GM12801 (cell line): ENCODE measurements around the gene PRKG1.

Experiments
- TF ChIP-seq, protein P1 (sequence below): IDR thresholded peaks from one replicate; pipeline ENCODE4 v1.5.1; 2011; ENCODE audit warnings: control low read depth; ENCODE audit not compliant: insufficient read length; ENCODE audit errors: extremely low read depth

Gene PRKG1

DNA sequence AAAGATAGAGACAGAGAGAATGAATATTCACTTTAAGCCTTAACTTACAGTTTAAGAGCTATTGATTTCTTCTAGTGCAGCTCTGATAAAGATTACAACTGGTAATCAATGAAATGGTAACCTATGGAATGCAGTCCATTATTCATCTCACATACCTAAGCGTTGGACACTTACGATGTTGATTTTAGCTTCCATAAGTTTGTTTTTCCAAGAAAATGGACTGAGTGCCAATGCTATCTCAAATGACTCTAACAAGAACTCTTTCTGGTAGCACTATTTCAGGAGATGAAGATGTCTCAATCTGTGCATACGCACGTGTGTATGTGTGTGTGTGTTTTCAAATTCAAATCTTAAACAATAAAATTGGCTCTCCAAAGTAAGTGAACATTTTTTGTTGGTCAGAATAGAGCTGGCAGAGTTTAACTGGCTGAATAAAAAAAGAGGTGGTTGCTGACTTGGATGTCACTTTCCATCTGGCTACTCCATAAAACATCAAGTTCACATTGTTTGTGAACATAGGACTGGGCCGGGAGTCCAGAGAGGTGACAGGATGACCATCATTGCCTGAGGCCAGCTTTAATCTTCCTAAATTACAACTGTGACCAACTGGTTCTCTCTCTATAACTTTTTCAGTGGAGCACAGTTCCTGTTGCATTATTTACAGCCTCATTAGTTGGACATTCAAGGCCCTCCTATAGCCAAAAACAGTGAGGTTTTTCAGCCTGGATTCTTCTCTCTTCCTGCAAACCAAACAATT lies 732.0 kb downstream of the PRKG1 start:
- TF ChIP-seq, protein P1, sequence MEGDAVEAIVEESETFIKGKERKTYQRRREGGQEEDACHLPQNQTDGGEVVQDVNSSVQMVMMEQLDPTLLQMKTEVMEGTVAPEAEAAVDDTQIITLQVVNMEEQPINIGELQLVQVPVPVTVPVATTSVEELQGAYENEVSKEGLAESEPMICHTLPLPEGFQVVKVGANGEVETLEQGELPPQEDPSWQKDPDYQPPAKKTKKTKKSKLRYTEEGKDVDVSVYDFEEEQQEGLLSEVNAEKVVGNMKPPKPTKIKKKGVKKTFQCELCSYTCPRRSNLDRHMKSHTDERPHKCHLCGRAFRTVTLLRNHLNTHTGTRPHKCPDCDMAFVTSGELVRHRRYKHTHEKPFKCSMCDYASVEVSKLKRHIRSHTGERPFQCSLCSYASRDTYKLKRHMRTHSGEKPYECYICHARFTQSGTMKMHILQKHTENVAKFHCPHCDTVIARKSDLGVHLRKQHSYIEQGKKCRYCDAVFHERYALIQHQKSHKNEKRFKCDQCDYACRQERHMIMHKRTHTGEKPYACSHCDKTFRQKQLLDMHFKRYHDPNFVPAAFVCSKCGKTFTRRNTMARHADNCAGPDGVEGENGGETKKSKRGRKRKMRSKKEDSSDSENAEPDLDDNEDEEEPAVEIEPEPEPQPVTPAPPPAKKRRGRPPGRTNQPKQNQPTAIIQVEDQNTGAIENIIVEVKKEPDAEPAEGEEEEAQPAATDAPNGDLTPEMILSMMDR, result no peak

DNA sequence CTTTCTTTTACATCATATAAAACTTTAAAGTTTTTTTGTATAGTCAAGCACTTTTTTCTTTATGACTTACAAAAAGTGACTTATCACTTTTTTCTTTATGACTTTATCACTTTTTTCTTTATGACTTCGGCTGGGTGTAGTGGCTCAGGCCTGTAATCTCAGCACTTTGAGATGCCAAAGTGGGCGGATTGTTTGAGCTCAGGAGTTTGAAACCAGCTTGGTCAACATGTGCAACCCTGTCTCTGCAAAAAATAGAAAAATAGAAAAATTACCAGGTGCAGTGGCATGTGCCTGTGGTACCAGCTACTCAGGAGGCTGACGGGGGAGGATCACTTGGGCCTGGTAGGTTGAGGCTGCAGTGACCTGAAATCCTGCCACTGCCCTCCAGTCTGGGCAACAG lies 733.9 kb downstream of the PRKG1 start:
- TF ChIP-seq, protein P1, result no peak

DNA sequence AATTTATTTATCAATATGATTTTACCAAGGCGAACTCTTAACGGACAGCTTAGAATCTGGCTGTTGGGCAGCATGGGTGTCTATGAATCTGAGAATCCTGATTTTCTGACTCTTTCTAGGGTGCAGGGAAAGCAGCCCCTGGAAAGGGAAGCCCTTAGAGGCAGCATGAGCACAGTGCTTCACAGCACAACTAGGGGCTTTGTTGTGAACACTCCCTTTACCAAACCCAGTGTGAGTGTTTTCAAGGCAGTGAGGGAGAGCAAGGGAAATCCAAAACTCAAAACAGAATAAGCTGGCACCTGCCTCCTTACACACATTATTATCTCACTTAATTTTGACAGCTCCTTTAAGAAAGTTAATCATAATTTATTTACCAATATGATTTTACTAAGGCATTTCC lies 741.4 kb downstream of the PRKG1 start:
- TF ChIP-seq, protein P1, result no peak

DNA sequence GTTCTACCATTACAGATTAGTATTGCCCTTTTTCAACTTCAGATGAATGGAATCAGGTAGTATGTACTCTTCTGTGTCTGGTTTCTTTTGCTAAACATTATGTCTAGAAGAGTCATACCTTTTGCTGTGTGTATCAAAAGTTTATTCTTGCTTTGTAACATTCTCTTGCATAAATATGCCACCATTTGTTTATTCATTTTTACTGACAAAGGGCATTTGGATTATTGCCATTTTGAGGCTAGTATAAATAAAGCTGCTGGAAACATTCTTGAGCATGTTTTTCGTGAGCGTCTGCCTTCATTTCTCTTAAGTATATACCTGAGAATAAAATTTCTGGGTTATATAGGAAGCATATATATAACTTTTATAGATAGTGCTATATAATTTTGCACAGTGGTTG lies 746.8 kb downstream of the PRKG1 start:
- TF ChIP-seq, protein P1, result no peak

DNA sequence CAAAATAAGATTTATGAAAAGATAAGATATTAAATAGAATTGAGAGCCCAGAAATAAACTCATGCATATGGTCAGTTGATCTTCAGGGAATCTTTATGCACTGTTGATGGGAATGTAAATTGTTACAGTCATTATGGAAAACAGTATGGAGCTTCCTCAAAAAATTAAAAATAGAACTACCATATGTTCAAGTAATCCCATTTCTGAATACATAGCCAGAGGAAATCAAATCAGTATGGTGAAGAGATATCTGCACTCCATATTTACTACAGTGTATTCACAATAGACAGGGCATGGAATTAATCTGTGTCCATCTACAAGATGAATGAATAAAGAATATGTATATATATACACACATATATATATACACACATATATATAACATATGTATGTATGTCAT lies 747.5 kb downstream of the PRKG1 start:
- TF ChIP-seq, protein P1, result no peak

DNA sequence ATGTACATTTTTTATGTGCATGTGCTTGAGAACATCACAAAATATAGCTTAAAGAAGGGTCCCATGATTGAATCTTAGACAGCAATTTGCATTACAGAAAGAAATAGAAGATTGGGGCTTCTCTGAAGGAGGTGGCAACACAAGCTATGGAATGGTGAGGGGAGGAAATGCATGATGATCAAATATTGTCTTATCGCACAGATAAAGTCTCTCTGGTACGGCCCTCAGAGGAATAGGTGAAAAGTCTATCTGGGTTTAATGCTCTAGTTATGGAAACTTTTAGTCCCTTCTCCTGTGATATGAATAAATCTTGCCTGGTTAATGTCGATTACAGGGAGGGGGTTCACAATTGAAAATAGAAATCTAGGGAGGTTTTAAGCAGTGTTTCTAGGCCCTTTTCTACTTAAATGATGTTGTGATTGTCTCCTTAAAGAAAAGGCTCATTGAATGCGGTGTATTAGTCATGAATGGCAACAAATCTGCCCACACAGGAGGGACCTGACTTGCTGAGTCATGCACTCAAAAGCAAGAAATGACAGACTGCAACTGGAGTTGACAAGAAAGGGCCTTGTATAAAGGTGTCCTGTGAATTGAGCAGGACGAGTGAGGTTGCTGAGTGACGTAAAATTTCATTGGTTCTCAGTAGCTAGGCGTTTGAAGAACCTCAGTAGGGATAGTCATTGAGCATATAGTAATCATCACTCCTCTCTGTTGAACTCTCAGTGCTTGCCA lies 758.5 kb downstream of the PRKG1 start:
- TF ChIP-seq, protein P1, result no peak

DNA sequence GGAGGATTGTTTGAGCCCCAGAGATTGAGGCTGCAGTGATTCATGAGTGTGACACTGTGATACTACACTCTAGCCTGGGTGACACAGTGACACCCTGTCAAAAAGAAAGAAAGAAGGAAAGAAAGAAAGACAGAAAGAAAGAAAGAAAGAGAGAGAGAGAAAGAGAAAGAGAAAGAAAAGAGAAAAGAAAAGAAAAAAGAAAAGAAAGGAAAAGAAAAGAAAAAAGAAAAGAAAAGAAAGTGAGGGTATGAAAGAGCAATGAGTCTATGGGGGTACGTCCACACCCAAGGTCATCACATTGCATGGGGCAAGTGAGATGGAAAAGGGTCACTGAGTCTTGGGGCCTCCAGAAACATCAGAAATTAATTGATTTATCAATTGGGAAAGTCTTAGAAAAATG lies 760.3 kb downstream of the PRKG1 start:
- TF ChIP-seq, protein P1, result no peak
